HEK293 (cell line): ENCODE data around the gene GPAM.

Experiments
- GLIS1 ChIP-seq: fragments of 450-650 bp; formaldehyde crosslinking; IDR thresholded peaks from 2 replicates; pipeline ENCODE4 v1.5.1; 2016; ENCODE audit warnings: missing biosample characterization, missing genetic modification characterization
- KLF1 ChIP-seq: fragments of 450-650 bp; formaldehyde crosslinking; IDR thresholded peaks from 2 replicates; pipeline ENCODE4 v1.5.1; 2016; ENCODE audit warnings: missing biosample characterization, missing genetic modification characterization
- KLF16 ChIP-seq: fragments of 450-650 bp; formaldehyde crosslinking; IDR thresholded peaks from 2 replicates; pipeline ENCODE4 v1.5.1; 2017; ENCODE audit warnings: missing biosample characterization, missing genetic modification characterization
- RBAK ChIP-seq: fragments of 450-650 bp; formaldehyde crosslinking; IDR thresholded peaks from 2 replicates; pipeline ENCODE4 v1.5.1; 2016; ENCODE audit warnings: missing biosample characterization, missing genetic modification characterization
- REST ChIP-seq: fragments of 450-650 bp; formaldehyde crosslinking; IDR thresholded peaks from 2 replicates; pipeline ENCODE4 v1.5.1; 2016; ENCODE audit warnings: missing biosample characterization, missing genetic modification characterization
- SCRT1 ChIP-seq: fragments of 450-650 bp; formaldehyde crosslinking; IDR thresholded peaks from 2 replicates; pipeline ENCODE4 v1.5.1; 2016; ENCODE audit warnings: missing biosample characterization, missing genetic modification characterization, borderline replicate concordance
- SCRT2 ChIP-seq: fragments of 450-650 bp; formaldehyde crosslinking; IDR thresholded peaks from 2 replicates; pipeline ENCODE4 v1.5.1; 2016; ENCODE audit warnings: missing biosample characterization, missing genetic modification characterization
- SETDB1 ChIP-seq: IDR thresholded peaks from one replicate; pipeline ENCODE4 v1.6.1; 2017; ENCODE audit warnings: mild to moderate bottlenecking, low read length, moderate library complexity, mixed read lengths; ENCODE audit not compliant: insufficient read length
- SP2 ChIP-seq: fragments of 450-650 bp; formaldehyde crosslinking; IDR thresholded peaks from 2 replicates; pipeline ENCODE4 v1.5.1; 2016; ENCODE audit warnings: missing biosample characterization, missing genetic modification characterization
- SP7 ChIP-seq: fragments of 450-650 bp; formaldehyde crosslinking; IDR thresholded peaks from 2 replicates; pipeline ENCODE4 v1.5.1; 2016; ENCODE audit warnings: missing biosample characterization, missing genetic modification characterization
- WT1 ChIP-seq: fragments of 450-650 bp; formaldehyde crosslinking; IDR thresholded peaks from 2 replicates; pipeline ENCODE4 v1.5.1; 2016; ENCODE audit warnings: missing biosample characterization, missing genetic modification characterization
- ZNF146 ChIP-seq: fragments of 450-650 bp; formaldehyde crosslinking; IDR thresholded peaks from 2 replicates; pipeline ENCODE4 v1.5.1; 2016; ENCODE audit warnings: missing biosample characterization, missing genetic modification characterization
- ZNF148 ChIP-seq: fragments of 450-650 bp; formaldehyde crosslinking; IDR thresholded peaks from 2 replicates; pipeline ENCODE4 v1.5.0; 2017; ENCODE audit warnings: missing biosample characterization, missing genetic modification characterization, borderline replicate concordance
- ZNF211 ChIP-seq: fragments of 450-650 bp; formaldehyde crosslinking; IDR thresholded peaks from 2 replicates; pipeline ENCODE4 v1.5.1; 2016; ENCODE audit warnings: low read depth, missing biosample characterization, missing genetic modification characterization
- ZNF23 ChIP-seq: fragments of 450-650 bp; formaldehyde crosslinking; IDR thresholded peaks from 2 replicates; pipeline ENCODE4 v1.5.1; 2016; ENCODE audit warnings: missing biosample characterization, missing genetic modification characterization, borderline replicate concordance
- ZNF266 ChIP-seq: fragments of 450-650 bp; formaldehyde crosslinking; IDR thresholded peaks from 2 replicates; pipeline ENCODE4 v1.5.1; 2016; ENCODE audit warnings: missing biosample characterization, missing genetic modification characterization, low read depth
- ZNF510 ChIP-seq: fragments of 450-650 bp; formaldehyde crosslinking; IDR thresholded peaks from 2 replicates; pipeline ENCODE4 v1.5.1; 2018; ENCODE audit warnings: mild to moderate bottlenecking, missing genetic modification characterization, missing biosample characterization; ENCODE audit not compliant: insufficient replicate concordance
- ZNF514 ChIP-seq: fragments of 450-650 bp; formaldehyde crosslinking; IDR thresholded peaks from 2 replicates; pipeline ENCODE4 v1.5.1; 2016; ENCODE audit warnings: missing biosample characterization, missing genetic modification characterization
- ZNF521 ChIP-seq: fragments of 450-650 bp; formaldehyde crosslinking; IDR thresholded peaks from 2 replicates; pipeline ENCODE4 v1.5.1; 2017; ENCODE audit warnings: missing biosample characterization, mild to moderate bottlenecking, missing genetic modification characterization
- ZNF571 ChIP-seq: fragments of 450-650 bp; formaldehyde crosslinking; IDR thresholded peaks from 2 replicates; pipeline ENCODE4 v1.5.0; 2017; ENCODE audit warnings: missing biosample characterization, missing genetic modification characterization
- ZNF596 ChIP-seq: fragments of 450-650 bp; IDR thresholded peaks from 2 replicates; pipeline ENCODE4 v1.5.0; 2018; ENCODE audit warnings: missing biosample characterization, mild to moderate bottlenecking, missing genetic modification characterization, moderate library complexity
- ZNF626 ChIP-seq: fragments of 450-650 bp; sonication (Bioruptor Pico); formaldehyde crosslinking; IDR thresholded peaks from 2 replicates; pipeline ENCODE4 v1.5.1; 2018; ENCODE audit warnings: missing biosample characterization, missing genetic modification characterization, inconsistent platforms
- ZNF677 ChIP-seq: fragments of 450-650 bp; IDR thresholded peaks from 2 replicates; pipeline ENCODE4 v1.5.0; 2018; ENCODE audit warnings: missing biosample characterization, mild to moderate bottlenecking, missing genetic modification characterization, moderate library complexity
- ZNF692 ChIP-seq: fragments of 450-650 bp; formaldehyde crosslinking; IDR thresholded peaks from 2 replicates; pipeline ENCODE4 v1.5.1; 2016; ENCODE audit warnings: missing biosample characterization, missing genetic modification characterization
- ZSCAN18 ChIP-seq: fragments of 450-650 bp; formaldehyde crosslinking; IDR thresholded peaks from 2 replicates; pipeline ENCODE4 v1.5.1; 2016; ENCODE audit warnings: missing biosample characterization, missing genetic modification characterization
- ZXDB ChIP-seq: fragments of 450-650 bp; formaldehyde crosslinking; IDR thresholded peaks from 2 replicates; pipeline ENCODE4 v1.5.1; 2016; ENCODE audit warnings: missing biosample characterization, missing genetic modification characterization
- TF ChIP-seq, protein P1 (sequence below): fragments of 450-650 bp; formaldehyde crosslinking; IDR thresholded peaks from 2 replicates; pipeline ENCODE4 v1.5.1; 2016; ENCODE audit warnings: missing biosample characterization, missing genetic modification characterization
- TF ChIP-seq, protein P2 (sequence below): fragments of 450-650 bp; formaldehyde crosslinking; IDR thresholded peaks from 2 replicates; pipeline ENCODE4 v1.5.1; 2016; ENCODE audit warnings: missing biosample characterization, missing genetic modification characterization, low read depth

The GPAM gene

DNA sequence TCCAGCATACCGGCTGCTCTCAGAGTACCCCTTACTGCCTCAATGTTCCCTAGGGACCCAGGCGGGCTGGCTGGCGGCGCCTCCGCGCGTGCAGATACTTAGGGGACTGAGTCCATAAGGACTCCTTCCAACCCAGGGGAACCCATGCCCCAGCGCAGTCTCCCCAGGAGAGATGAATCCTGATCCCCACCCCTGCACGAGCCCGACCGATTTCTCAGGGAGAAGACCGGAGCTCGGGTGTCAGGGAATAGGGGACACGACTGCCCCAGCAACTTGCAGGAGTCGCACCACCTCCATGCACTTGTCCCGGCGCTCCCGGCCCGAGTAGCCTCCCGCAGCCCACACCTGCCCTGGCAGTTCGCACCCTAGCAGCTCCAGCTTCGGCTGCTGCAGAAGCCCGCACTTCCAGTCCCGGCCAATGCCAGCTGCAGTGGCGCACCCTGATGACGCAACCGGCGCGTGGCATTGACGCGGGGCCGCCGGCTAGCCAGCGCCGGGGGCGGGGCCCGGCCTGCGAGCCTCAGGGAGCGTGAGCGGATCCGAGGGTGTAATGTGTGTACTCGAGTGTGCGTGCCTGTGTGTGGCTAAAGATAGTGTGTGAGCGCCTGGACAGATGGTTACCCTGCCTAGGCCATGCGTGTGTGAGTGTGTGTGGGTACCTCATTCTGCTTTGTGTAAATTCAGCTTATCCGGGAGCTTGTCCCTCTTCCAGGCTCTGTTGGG lies at the start of gene GPAM (continued):
- TF ChIP-seq, protein P1, sequence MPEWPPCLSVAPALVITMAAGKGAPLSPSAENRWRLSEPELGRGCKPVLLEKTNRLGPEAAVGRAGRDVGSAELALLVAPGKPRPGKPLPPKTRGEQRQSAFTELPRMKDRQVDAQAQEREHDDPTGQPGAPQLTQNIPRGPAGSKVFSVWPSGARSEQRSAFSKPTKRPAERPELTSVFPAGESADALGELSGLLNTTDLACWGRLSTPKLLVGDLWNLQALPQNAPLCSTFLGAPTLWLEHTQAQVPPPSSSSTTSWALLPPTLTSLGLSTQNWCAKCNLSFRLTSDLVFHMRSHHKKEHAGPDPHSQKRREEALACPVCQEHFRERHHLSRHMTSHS (tag by site-specific recombination): no peak
- TF ChIP-seq SP7: peak; percentile 80
- TF ChIP-seq ZXDB (tag by site-specific recombination): peak; percentile 75
- TF ChIP-seq ZNF514: no peak
- no peak for TF ChIP-seq REST (tag by site-specific recombination)
- TF ChIP-seq, protein P2, sequence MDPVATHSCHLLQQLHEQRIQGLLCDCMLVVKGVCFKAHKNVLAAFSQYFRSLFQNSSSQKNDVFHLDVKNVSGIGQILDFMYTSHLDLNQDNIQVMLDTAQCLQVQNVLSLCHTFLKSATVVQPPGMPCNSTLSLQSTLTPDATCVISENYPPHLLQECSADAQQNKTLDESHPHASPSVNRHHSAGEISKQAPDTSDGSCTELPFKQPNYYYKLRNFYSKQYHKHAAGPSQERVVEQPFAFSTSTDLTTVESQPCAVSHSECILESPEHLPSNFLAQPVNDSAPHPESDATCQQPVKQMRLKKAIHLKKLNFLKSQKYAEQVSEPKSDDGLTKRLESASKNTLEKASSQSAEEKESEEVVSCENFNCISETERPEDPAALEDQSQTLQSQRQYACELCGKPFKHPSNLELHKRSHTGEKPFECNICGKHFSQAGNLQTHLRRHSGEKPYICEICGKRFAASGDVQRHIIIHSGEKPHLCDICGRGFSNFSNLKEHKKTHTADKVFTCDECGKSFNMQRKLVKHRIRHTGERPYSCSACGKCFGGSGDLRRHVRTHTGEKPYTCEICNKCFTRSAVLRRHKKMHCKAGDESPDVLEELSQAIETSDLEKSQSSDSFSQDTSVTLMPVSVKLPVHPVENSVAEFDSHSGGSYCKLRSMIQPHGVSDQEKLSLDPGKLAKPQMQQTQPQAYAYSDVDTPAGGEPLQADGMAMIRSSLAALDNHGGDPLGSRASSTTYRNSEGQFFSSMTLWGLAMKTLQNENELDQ (tag by site-specific recombination): no peak
- TF ChIP-seq GLIS1 (tag by site-specific recombination): peak; percentile 44; the same call in 1 of the 2 replicates
- no peak for TF ChIP-seq RBAK
- TF ChIP-seq ZNF677: no peak
- no peak for TF ChIP-seq ZNF596
- TF ChIP-seq ZNF266: no peak
- TF ChIP-seq SP2: peak; percentile 57
- no peak for TF ChIP-seq ZNF211 (tag by site-specific recombination)
- peak; percentile 72; the same call in 1 of the 2 replicates for TF ChIP-seq ZNF692 (tag by site-specific recombination)
- TF ChIP-seq ZNF521 (tag by site-specific recombination): no peak
- TF ChIP-seq ZNF626 (tag by site-specific recombination): no peak
- no peak for TF ChIP-seq SCRT2 (tag by site-specific recombination)
- no peak for TF ChIP-seq ZNF571
- TF ChIP-seq SCRT1 (tag by site-specific recombination): no peak
- TF ChIP-seq ZNF146 (tag by site-specific recombination): no peak
- no peak for TF ChIP-seq ZNF510 (tag by site-specific recombination)
- TF ChIP-seq ZSCAN18 (tag by site-specific recombination): 0 out of 2 replicates have a peak, but pooled peaks have one; percentile 25
- no peak for TF ChIP-seq WT1 (tag by site-specific recombination)
- TF ChIP-seq SETDB1: no peak
- TF ChIP-seq KLF1 (tag by site-specific recombination): peak; percentile 61
- no peak for TF ChIP-seq ZNF23 (tag by site-specific recombination)
- peak; percentile 88 for TF ChIP-seq KLF16 (tag by site-specific recombination)
- TF ChIP-seq ZNF148: no peak
